NCI-H2227 treated with DMSO at 0.1 percent for 48 hours (cell line): ENCODE data around the gene NDUFS4.
"Not testable (repeated sequence)": the region's sequence is repeated elsewhere in the genome, so short reads cannot be mapped to it uniquely, and the experiment has no call there.

Source experiments
- DNase-seq: peaks from one replicate; lab custom pipeline; 2025; lab: John Stamatoyannopoulos, UW

NDUFS4 gene

DNA sequence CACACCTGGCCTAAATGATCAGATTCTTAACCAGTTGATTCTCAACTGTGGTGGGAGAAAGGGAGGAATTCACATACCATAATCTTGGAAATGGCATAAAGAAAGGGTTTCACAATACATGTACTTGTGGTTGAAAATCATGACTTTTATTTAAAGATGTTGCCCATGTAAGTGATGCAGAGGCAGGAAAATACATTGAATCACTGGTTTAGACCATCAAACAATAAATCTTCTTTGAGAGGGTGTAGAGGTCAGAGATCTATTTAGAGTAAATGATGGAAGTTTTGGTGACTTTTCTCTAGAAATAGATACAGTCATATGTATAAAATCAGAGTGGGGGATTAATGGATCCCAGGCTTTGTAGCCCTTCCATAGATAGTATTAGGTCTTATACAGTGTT is 15.4 kb downstream of the NDUFS4 start:
- DNase-seq = no peak

DNA sequence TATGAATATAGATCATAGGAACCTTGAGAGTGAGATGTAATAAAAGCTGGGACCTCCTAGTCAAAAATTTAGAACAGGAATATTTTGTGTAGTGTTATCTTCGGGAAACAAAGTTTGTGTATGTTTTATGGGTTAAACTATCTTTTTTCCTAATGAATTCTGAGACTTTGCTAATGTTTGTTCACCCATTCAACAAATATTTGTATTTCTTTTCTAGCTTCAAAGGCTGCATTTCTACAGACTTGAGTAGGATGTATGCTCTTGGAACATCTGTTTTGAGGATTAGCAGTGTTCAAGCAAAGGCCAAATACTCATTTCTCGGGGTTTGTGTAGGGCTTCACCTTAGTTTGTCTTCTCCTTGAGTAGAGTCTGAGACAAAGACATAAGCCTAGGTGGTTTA is 16.2 kb downstream of the NDUFS4 start:
- no peak for DNase-seq

DNA sequence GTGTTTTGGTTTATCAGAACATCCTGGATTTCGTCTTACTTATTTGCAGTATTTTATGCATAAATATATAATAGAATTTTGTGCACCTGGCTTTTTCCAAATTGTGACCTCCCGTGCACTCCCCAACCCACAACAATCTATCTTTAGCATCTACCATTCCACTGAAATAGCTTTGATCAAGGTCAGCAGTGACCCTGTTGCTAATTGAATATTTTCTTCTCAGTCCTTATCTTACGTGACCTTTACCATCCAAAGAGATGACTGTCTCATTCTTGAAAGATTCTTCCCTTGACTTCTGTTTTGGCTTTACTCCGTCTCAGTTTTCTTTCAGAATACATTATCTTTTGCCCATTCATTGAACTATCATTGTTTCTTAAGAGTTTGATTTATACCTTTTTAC is 18.4 kb downstream of the NDUFS4 start:
- no peak for DNase-seq

DNA sequence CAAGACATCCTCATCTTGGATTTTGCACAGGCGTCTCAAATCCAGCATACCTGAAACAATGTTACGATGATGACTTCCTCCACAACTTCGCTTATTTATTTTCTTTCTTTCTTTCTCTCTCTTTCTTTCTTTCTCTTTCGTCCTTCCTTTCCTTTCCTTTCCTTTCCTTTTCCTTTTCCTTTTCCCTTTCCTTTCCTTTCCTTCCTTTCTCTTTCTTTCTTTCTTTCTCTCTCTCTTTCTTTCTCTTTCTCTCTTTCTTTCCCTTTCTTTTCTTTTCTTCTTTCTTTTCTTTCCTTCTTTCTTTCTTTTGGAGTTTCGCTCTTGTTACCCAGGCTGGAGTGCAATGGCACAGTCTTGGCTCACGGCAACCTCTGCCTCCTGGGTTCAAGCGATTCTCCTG is 20.1 kb downstream of the NDUFS4 start:
- no peak for DNase-seq

DNA sequence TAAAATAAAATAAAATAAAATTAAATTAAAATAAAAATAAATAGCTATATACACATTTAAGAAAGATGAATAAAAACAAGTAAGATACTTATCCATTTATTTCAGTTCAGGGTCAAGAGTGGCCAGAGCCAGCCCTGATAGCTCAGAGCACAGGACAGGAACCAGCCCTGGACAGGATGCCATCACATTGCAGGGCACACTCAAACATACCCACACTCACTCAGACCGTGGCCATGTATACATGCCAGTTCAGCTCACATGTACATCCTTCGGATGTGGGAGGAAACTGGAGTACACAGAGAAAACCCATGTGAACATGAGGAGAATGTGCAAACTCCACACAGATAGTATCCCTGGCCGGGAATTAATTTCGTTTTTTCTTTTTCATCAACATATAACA is 21.8 kb downstream of the NDUFS4 start:
- DNase-seq = no peak

DNA sequence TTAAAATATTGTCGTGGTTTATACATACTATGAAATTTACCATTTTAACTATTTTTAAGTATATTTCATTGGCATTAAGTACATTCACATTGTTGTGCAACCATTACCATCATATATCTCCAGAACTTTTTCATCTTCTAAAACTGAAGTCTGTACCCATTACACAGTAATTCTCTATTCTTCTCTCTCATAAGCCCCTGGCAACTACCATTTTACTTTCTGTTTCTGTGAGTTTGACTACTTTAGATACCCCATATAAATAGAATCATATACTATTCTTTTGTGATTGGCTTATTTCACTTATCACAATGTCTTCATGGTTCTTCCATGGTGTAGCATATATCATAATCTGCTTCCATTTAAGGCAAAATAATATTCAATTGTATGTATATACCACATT is 30.3 kb downstream of the NDUFS4 start:
- no peak for DNase-seq

DNA sequence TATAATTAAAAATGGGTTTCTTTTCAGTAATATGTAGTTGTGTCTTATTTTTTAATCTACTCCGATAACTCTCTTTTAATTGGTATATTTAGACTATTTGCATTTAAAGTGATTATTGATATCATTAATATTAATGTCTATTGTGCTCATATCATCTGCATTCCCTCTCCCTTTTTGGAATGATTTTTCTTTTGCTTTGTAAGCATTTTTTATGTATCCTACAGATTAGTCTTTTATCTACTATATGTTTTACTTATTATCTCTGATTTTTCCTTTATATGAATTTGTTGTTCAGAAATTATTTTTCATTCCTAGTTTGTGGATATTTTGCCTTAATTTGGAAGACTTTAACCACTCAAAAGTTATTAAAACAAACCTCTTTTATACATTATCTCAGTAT is 34.0 kb downstream of the NDUFS4 start:
- no peak for DNase-seq

DNA sequence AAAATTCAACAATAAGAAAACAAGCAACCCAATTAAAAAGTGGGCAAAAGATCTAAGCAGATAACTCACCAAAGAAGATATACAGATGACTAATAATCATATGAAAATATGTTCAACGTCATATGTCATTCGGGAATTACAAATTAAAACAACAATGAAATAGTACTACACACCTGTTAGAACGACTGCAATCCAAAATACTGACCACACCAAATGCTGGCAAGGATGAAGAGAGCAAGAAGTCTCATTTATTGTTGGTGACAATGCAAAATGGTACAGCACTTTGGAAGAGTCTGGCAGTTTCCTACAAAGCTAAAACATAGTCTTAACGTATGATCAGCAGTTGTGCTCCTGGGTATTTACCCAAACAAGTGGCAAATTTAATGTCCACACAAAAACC is 37.5 kb downstream of the NDUFS4 start:
- no peak for DNase-seq

DNA sequence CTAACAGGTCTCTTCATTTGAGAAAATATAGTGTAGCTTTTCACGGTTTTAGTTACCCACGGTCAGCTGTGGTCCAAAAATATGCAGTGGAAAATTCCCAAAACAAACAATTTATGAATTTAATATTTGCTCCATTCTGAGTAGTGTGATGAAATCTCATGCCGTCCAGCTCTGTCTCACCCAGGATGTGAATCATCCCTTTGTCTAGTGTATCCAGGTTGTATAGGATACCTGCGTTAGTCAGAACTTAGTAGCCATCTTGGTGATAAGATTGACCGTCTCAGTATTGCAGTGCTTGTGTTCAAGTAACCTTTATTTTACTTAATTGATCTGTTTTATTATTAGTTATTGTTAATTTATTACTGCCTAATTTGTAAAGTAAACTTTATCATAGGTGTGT is 41.1 kb downstream of the NDUFS4 start:
- DNase-seq = no peak

DNA sequence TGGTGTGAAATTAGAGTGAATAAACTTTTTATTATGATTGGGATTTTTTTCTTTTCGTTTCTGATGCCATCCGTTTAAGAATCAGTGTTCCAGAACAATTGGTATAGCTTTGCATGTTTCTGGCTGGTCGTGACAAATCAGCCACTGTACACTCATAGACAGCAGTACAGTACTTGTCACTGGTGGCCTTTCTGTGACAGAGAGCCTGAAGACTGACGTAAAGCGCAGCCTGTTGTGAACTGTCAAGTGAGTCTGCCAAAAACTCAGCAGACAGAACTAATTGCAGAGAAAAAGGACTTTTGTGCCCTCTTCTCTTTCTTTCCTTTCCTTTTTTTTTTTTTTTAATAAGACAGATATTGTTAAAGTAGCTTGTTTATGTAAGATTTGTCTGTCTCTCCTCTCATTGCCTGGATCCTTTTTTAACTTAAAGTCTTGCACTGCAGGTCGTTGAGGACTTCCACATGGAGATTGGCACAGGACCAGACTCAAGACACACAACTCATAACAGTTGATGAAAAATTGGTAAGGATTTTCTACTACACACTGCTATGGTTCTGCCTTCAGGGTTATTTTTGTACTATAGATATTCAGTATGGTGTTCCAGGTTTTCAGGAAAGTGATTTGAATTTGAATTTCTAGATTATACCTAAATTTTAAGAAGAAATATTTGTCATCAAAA is 42.7 kb downstream of the NDUFS4 start:
- no peak for DNase-seq

DNA sequence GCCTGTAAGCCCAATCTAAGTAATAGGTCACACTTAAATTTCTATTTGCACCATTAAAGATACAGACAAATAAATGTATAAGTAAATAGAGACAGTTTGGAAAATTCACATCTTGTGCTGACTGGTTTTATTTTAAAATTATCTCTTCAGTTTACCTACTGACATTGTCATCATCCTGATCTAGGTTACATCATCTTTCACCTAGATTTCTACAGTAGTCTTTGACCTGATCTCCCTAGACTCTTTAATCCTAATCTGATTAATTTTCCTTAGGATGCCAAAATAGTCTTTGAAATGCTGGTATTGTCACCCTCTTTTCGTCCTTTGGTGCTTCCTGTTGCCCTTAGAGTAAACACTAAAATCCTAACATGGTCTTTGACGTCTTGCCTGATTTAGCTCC is 43.9 kb downstream of the NDUFS4 start:
- no peak for DNase-seq

DNA sequence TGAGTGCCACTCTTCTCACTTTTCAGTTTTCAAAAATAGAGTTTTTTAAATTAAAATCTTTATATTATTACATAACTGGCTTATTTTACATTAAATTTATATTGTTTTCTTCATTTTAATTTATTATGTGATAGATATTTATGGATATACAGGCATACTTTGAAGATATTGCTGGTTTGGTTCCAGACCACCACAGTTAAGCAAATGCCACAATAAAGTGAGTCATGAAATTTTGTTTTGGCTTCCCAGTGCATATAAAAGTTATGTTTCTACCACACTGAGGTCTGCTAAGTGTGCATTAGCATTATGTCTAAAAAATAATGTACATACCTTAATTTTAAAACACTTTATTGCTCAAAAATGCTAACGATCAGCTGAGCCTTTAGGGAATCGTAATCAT is 47.4 kb downstream of the NDUFS4 start:
- DNase-seq = no peak

DNA sequence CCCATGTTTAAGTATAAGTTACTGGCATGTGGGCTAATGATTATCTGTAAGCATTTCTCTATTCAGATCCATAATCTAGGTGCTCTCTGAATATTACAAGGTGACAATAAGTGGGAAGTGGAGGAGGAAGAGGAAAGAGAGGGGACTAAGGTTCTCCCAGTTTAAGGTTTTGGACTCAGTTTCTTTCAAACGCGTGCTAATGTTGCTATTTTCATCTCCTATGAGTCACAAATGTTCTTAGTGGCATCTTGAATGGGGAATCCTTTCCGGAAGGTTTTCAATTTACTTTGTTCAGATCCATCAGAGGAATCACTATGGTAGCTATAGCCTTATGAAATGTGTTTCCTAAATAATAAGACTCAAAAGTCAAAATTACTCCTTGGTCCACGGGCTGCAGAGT is 48.5 kb downstream of the NDUFS4 start:
- not testable (repeated sequence) for DNase-seq

DNA sequence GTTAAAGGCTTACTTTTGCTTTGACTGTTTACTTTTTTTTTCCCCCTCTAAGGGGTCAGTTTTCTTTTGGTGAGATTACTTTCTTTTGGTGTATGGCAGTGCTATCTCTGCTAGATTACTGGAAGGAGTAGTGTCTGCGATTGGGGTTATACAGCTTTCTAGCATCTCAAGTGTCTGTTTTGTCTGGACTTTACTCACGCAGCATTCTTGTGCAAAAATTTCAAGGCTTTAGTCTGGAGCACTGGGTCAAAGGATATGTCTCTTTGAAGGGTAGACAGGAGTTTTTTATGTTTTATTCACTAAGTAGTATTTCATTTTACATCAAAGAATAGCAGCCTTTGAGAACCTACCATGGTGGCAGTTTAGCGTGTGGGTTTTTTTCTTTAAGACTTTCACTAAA is 52.6 kb downstream of the NDUFS4 start:
- DNase-seq = no peak

DNA sequence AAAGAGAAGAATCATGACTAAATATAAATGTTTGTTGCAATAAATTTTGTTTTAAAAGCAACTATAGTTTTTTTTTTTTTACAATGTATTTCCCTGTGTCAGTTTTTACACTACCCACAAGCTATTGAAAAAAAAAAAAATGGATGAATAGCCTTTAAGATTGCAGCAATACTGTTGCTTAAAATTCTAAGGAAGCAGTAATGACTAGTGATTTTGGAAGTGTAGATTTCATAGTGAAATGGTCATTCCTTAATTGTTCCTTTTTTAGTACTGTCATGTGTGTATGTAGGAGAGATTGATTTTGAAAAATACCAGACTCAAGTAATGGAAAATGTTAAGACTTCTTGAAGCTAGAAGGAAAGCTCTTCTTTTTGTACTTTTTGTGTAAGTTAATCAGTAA is 53.1 kb downstream of the NDUFS4 start:
- DNase-seq = no peak

DNA sequence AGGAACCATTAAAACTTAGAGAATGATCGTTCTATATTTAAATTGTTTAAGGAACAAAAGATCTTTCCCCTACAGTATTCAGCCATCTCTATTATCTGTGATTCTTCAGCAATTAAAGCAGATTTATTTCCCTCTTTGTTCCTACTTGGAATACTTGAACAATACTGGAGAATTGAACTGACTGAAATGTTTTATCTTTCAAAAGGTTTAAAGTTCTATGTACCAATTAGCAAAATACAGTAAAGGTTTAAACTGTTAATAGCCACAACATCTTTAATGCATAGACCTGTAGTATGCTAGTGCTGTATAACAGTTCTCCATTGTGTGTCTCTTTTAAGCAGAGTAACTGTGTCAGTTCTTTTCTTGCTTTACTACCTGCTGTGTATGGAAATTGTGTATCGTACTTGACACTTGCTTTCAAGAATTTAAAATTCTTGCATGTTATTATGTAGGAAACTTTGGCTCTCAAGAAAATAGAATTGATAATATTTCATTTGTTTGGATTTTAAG is 54.0 kb downstream of the NDUFS4 start:
- DNase-seq = no peak

DNA sequence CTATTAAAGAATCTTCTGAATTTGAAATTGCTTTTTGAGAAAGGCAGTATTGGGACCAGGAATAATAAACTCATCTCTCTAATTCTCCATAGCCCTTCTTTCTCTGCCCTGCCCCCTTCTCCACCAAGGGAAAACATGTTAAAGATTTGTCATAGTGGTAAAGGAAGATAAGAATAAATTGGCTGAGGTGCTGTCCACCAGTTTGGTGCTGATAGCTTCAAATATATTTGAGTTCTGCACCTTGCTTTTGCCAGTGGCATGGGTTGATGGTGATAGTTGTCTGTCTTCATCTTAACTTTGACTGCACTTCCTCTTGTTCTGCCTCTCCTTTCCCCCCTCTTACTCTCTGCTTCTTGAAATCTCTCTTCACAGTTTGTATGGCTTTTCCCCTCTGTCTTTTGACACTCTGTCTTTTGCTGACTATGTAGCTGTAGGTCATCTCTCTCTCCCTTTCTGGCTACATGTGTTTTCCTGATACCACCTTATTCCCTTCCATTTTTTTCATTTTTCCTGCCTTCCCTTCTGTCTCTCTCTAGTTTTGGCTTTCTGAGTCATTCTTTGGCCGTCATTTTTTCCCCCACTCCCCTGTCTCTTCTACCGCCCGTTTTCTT is 56.6 kb downstream of the NDUFS4 start:
- no peak for DNase-seq

DNA sequence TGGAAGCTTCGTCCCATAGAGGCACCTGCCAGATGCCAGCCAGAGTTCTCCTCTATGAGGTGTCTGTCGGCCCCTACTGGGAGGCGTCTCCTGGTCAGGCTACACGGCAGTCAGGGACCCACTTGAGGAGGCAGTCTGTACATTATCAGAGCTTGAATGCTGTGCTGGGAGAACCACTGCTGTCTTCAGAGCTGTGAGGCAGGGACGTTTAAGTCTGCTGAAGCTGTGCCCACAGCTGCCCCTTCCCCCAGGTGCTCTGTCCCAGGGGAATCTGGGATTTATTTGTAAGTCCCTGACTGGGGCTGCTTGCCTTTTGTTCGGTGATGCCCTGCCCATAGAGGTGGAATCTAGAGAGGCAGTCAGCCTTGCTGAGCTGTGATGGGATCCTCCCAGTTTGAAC is 70.8 kb downstream of the NDUFS4 start:
- DNase-seq = no peak

DNA sequence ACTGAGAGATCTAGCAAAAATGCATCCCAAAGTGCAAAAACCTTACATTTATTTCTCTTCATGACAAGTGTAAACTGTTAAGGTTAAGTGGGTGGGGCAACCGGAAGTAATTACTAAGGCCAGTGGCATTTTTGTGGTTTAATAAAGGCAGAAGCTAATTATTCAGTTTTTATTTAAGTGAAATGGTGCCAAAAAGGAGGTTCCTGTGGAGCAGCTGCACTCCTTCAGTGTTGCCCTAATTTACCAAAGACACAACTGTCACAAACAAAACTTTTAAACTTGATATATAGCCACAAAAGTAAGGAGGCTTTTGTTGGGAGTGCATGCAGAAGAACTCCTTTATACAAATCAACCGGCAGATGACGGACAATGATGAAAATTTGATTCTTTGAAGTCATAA is 81.6 kb downstream of the NDUFS4 start:
- DNase-seq = no peak

DNA sequence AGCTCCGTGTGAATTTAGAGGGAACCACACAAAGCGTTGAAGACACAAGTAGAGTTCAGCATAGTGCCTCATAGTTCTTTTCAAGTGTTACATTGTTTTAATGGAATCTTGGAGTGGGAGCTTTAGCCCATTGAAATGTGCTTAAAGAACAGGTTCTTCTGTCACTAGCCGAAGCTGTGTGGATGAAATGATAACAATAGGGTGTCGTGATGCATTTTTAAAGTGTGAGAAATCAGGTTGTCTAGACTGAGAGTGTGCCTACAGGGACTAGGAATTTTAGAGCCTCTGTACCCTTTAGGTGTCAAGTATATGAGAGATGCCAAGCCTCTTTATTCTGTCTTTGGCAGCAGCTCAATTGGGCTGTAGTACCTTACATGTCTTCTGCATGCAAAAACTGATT is 83.0 kb downstream of the NDUFS4 start:
- DNase-seq = no peak

DNA sequence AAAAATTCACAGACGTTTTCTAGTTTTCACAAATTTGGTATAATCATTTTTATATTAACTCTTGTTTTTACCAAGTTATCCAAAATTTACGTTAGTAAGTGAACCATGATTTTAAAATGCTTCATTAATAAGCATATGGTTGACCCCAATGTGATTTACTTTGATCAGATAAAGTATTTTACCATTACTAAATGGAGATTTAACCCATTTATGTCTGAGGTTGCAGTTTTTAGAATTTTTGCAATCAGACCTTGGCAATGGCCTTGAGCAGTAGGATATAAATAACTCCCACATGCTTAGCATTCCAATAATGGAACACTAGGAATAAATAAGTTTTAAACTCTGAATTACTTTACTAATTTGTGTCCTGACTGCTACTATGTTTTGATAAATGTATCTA is 84.6 kb downstream of the NDUFS4 start:
- DNase-seq = no peak

DNA sequence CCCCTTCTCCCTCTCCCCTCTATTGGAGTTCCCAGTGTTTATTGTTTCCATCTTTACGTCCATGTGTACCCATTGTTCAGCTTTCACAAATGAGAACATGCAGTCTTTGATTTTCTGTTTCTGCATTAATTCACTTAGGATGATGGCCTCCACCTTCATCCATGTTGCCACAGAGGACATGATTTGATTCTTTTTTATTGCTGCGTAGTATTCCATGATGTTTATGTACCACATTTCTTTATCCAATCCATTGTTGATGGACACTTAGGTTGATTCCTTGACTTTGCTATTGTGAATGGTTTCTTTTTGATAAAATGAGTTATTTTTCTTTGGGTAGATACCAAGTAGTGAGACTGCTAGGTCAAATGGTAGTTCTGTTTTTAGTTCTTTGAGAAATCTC is 88.9 kb downstream of the NDUFS4 start:
- no peak for DNase-seq

DNA sequence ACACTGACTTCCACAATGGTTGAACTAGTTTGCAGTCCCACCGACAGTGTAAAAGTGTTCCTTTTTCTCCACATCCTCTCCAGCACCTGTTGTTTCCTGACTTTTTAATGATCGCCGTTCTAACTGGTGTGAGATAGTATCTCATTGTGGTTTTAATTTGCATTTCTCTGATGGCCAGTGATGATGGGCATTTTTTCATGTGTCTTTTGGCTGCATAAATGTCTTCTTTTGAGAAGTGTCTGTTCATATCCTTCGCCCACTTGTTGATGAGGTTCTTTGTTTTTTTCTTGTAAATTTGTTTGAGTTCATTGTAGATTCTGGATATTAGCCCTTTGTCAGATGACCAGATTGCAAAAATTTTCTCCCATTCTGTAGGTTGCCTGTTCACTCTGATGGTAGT is 100.1 kb downstream of the NDUFS4 start:
- DNase-seq = not testable (repeated sequence)

DNA sequence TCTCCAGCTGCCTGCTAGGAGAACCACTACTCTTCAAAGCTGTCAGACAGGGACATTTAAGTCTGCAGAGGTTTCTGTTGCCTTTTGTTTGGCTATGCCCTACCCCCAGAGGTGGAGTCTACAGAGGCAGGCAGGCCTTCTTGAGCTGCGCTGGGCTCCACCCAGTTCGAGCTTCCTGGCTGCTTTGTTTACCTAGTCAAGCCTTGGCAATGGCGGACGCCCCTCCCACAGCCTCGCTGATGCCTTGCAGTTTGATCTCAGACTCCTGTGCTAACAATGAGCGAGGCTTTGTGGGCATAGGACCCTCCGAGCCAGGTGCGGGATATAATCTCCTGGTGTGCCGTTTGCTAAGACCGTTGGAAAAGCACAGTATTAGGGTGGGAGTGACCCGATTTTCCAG is 104.9 kb downstream of the NDUFS4 start:
- DNase-seq = not testable (repeated sequence)
